Lung (tissue), 12 donors: ENCODE data around the gene CPLANE1. TPM values are rescaled to one million over a fixed set of nuclear protein-coding genes. Genes with fewer than 3 reads are reported as not detected.
"Not testable (repeated sequence)": the region's sequence is repeated elsewhere in the genome, so short reads cannot be mapped to it uniquely, and the experiment has no call there.

Experiments
- ATAC-seq: fragments of 200-7000 bp; cut with Tn5 transposase; one replicate; pipeline ENCODE4 v1.9.1; 2020; ENCODE audit warnings: moderate number of reproducible peaks; ENCODE audit not compliant: insufficient read depth, low FRiP score
- DNase-seq, 3 donors: peaks; one replicate each; pipeline ENCODE4 v3.0.0-alpha.2; 2013 to 2017
- H3K27ac ChIP-seq, 2 donors: one replicate each; pipeline ENCODE4 v1.5.1; 2013; ENCODE audit warnings: mild to moderate bottlenecking in 2 of 2, moderate library complexity in 2 of 2, control low read depth in 1 of 2, inconsistent platforms in 1 of 2, low read depth in 1 of 2, low read length in 1 of 2
- H3K27me3 ChIP-seq, 3 donors: one replicate each; pipeline ENCODE4 v1.5.1; 2013; ENCODE audit warnings: low read length in 2 of 3; ENCODE audit not compliant: control insufficient read depth in 3 of 3, insufficient read depth in 3 of 3
- H3K36me3 ChIP-seq, 4 donors: one replicate each; pipeline ENCODE4 v1.5.1; 2013; ENCODE audit warnings: low read length in 4 of 4, mild to moderate bottlenecking in 1 of 4, moderate library complexity in 1 of 4; ENCODE audit not compliant: control insufficient read depth in 4 of 4, insufficient read depth in 4 of 4
- H3K4me1 ChIP-seq, 5 donors: one replicate each; pipeline ENCODE4 v1.5.1; 2013; ENCODE audit warnings: low read length in 5 of 5, mild to moderate bottlenecking in 2 of 5, moderate library complexity in 1 of 5; ENCODE audit not compliant: control insufficient read depth in 5 of 5, insufficient read depth in 5 of 5
- H3K4me3 ChIP-seq: one replicate; pipeline ENCODE4 v1.5.1; 2013; ENCODE audit warnings: mild to moderate bottlenecking, control low read depth, moderate library complexity
- H3K9ac ChIP-seq, 2 donors: one replicate each; pipeline ENCODE4 v1.5.1; 2013; ENCODE audit warnings: low read length in 2 of 2, control low read depth in 1 of 2; ENCODE audit not compliant: insufficient read depth in 1 of 2
- H3K9me3 ChIP-seq, 4 donors: one replicate each; pipeline ENCODE4 v1.5.1; 2013; ENCODE audit warnings: low read length in 3 of 4, mild to moderate bottlenecking in 1 of 4, moderate library complexity in 1 of 4; ENCODE audit not compliant: control insufficient read depth in 4 of 4, insufficient read depth in 3 of 4
- CTCF ChIP-seq: IDR thresholded peaks from 2 replicates; pipeline ENCODE4 v1.5.1; 2012; ENCODE audit warnings: mild to moderate bottlenecking; ENCODE audit errors: control extremely low read depth, extremely low read depth
- WGBS, 2 donors: extraction: QIAGEN DNeasy Blood & Tissue Kit; methylation state at CpG; one replicate each; pipeline ENCODE4 v1.1.7; 2013; 5-methylcytosine and 5-hydroxymethylcytosine counted together
- polyA plus RNA-seq, 2 donors: library from polyadenylated mRNA; stranded (reverse); fragments of 200-250 nt; gene quantifications; one replicate each; pipeline ENCODE4 v1.2.1, GENCODE V29; 2013
- total RNA-seq, 2 donors: library from RNA; depleted of rRNA in 1 of 2; stranded (reverse); fragments of >200 nt in 1 of 2; gene quantifications; one replicate each; pipeline ENCODE4 v1.2.1, GENCODE V29; 2014 to 2021
- donor health status: control.
- donor health status: control.
- donor health status: Bipolar disorder and iron deficiency.
- donor health status: healthy.
- donor health status: DM: yes; HTN: yes; CAD: no.

CPLANE1 gene
- total and polyA plus RNA-seq, 4 donors = 2.5 to 66.4 (median 12.5) TPM

- Histone ChIP-seq H3K9me3 (no peaks in the 10 kb centered on the region), H3K4me3 (no peak overlapping the region), H3K27ac (no peak overlapping the region), H3K27me3 (no peaks in the 10 kb centered on the region), H3K4me1 (no peaks in the 10 kb centered on the region), H3K9ac (no peak overlapping the region), H3K36me3 (peaks cover 7 to 41% (median 21%) of the 10 kb centered on the region in 4 donors)
- TF ChIP-seq CTCF = no peak
- ATAC-seq (no peak), DNase-seq (no peak)
These were observed 27.0 kb downstream of the CPLANE1 start for GRCh38 chr5:37222181-37222580.

DNA sequence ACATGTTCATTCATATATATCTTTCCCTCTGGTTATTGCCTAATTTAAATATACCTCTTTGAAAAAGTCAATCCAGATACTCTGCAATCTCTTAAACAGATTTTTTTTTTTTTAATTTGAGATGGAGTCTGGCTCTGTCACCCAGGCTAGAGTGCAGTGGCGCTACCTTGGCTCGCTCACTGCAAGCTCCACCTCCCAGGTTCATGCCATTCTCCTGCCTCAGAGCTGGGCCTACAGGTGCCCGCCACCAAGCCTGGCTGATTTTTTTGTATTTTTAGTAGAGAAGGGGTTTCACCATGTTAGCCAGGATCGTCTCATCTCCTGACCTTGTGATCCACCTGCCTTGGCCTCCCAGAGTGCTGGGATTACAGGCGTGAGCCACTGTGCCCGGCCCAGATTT, 28.8 kb downstream of the CPLANE1 start:
- not testable (repeated sequence) for DNase-seq, H3K9me3 ChIP-seq, H3K27ac ChIP-seq, H3K4me3 ChIP-seq, ATAC-seq, H3K9ac ChIP-seq, H3K27me3 ChIP-seq, H3K4me1 ChIP-seq
- WGBS, 2 donors = 97 to 99% methylated on average over 6 of the region's 6 CpGs
- peaks cover 8 to 35% (median 22%) of the 10 kb centered on the region in 4 donors for H3K36me3 ChIP-seq

DNA sequence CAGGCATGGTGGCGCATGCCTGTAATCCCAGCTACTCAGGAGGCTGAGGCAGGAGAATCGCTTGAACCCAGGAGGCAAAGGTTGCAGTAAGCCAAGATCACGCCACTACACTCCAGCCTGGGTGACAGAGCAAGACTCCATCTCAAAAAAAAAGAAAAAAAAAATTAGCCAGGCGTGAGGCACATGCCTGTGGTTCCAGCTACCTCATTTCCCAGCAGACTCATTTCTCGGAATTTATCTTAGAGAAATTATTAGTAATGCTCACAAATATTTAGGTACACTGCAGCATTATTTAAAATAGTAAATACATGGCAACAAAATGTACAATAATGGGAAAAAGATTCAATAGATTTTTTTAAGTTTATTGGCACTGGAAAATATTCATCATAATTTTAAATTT, 29.8 kb downstream of the CPLANE1 start:
- not testable (repeated sequence) for H3K4me1 ChIP-seq, H3K4me3 ChIP-seq, H3K27me3 ChIP-seq, H3K27ac ChIP-seq, ATAC-seq, H3K9me3 ChIP-seq, DNase-seq, H3K9ac ChIP-seq
- 95 to 96% methylated on average over 5 of the region's 5 CpGs for WGBS, 2 donors
- peaks cover 5 to 33% (median 23%) of the 10 kb centered on the region in 4 donors for H3K36me3 ChIP-seq

- Histone ChIP-seq H3K27ac (no peak overlapping the region), H3K36me3 (peaks cover 6 to 27% (median 17%) of the 10 kb centered on the region in 4 donors), H3K9me3 (no peaks in the 10 kb centered on the region), H3K9ac (no peak overlapping the region), H3K4me3 (no peak overlapping the region), H3K27me3 (no peaks in the 10 kb centered on the region), H3K4me1 (no peaks in the 10 kb centered on the region)
- ATAC-seq (no peak), DNase-seq (no peak)
- TF ChIP-seq CTCF = no peak
- 95 to 96% methylated on average over 1 of the region's 1 CpG for WGBS, 2 donors
These were observed 31.2 kb downstream of the CPLANE1 start for GRCh38 chr5:37217976-37218375.

DNA sequence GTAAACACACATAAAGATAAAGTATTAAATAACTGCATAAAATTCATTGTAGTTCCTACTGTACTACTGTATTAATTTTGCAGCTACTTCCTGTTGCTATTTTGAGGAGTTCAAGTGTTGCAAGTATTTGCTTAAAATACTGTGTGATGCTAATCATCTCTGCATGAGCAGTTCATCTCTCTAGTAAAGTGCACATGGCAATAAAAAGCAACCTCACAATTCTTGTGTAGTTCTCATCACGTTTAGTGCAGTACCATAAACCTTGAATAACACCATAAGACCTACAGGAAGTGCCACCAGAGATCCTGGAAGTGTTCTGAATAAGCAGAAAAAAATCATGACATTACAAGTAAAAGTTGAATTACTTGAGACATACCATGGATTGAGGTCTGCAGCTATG, 34.6 kb downstream of the CPLANE1 start:
- peaks cover 9 to 34% (median 17%) of the 10 kb centered on the region in 4 donors for H3K36me3 ChIP-seq
- no peaks in the 10 kb centered on the region for H3K9me3 ChIP-seq
- 10 to 20% methylated on average over 1 of the region's 1 CpG for WGBS, 2 donors
- no peak for TF ChIP-seq CTCF
- no peak overlapping the region for H3K9ac ChIP-seq
- H3K27me3 ChIP-seq = no peaks in the 10 kb centered on the region
- ATAC-seq = no peak
- H3K27ac ChIP-seq = no peak overlapping the region
- H3K4me1 ChIP-seq = no peaks in the 10 kb centered on the region
- no peak overlapping the region for H3K4me3 ChIP-seq
- DNase-seq = no peak
